Activated CD4-positive, alpha-beta T cell treated with anti-CD3 and anti-CD28 coated beads, Interleukin-2, Interleukin-6, amounts not matched to agents 100 ng/mL and 50 ng/mL, durations not matched to agents 16 hours and 8 hours (primary cell): ENCODE data around the gene NPAS1.

Experiments
- DNase-seq: peaks from one replicate; pipeline ENCODE4 v3.0.0-alpha.2; 2020

NPAS1 gene, protein sequence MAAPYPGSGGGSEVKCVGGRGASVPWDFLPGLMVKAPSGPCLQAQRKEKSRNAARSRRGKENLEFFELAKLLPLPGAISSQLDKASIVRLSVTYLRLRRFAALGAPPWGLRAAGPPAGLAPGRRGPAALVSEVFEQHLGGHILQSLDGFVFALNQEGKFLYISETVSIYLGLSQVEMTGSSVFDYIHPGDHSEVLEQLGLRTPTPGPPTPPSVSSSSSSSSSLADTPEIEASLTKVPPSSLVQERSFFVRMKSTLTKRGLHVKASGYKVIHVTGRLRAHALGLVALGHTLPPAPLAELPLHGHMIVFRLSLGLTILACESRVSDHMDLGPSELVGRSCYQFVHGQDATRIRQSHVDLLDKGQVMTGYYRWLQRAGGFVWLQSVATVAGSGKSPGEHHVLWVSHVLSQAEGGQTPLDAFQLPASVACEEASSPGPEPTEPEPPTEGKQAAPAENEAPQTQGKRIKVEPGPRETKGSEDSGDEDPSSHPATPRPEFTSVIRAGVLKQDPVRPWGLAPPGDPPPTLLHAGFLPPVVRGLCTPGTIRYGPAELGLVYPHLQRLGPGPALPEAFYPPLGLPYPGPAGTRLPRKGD

DNA sequence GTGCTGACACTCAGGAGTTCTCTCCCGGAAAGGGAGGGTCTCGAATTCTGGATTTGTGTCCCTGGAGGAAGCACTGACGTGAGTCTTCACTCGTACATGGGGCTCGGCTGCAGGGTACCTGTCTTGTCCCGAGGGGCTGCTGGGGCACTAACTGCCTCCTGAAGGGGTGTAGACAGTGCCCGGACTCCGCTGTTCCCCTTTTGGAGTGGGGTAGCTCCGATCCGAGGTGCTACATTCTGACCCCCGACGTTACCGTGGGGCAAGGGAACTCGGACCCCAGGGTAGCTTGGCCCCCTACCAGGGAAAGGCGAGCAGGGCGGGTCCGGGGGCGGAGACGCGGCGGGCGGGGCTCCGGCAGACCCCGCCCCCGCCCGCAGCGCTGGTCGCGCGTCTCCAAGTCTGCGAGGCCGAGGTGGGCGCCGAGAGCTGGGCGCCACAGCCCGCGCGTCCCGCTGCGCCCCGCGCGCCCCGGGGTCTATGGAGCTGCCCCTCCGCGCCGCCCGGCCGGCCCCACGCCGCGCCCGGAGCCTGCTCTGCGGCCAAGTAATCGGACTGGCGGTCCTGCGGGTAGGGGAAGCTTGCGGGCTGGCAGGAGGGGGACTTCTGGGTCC, at the start of gene NPAS1:
NPAS1 (plus strand) TSS at position 407 of the 611 bp plus-strand sequence. CDS start 1,211 bp downstream, outside the sequence.
- no peak for DNase-seq

DNA sequence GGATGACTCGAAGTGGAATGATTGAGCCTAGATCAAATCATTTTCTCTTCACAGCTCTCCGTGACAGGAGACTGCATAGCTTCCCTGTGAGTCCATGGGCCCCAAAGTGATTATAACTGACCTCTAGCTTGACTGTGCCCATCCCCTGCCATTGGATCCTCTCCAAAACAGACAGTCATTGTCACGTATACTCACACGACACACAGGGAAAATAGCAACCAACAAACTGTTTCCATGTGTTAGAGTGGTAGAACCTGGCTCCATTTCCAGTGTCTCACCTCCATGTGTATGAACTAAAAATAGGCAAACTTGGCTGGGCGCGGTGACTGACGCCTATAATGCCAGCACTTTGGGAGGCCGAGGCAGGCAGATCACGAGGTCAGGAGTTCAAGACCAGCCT, 48.8 kb upstream of the NPAS1 start:
- no peak for DNase-seq

DNA sequence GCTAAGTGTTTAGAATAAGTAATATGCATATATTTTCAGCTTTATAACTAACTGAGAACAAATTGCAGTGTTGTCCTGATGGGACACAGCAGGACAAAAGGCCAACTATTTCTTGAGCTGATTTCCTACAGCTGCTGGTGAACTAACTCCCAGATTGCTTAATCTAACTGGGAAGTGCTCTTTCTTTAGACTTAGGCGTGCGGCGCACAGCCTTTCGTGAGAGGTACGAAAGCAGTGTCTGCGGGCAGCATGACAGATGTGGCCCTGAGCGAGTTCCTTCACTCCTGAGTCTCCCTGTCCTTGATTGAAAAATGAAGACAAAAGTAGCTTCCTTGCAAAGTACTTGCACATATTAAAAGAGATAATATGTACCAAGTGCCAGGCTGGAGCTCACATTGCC, 47.3 kb upstream of the NPAS1 start:
- DNase-seq: no peak

DNA sequence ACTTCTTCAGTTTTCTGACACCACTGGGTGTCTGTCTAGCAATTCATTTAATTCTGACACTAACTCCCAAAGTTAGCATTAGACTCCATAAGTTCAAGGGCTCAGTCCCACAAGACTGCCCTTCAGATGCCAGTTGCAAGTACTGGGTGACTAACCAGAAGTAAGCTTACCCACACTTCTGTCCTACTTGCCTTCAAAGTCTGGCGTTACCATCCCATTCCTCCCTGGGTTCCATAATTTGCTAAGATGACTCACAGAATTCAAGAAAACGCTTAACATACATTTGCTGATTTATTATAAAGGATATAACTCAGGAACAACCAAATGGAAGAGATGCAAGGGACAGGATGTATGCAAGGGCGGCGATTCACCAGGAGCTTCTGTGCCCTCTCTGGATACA, 45.5 kb upstream of the NPAS1 start:
- no peak for DNase-seq

DNA sequence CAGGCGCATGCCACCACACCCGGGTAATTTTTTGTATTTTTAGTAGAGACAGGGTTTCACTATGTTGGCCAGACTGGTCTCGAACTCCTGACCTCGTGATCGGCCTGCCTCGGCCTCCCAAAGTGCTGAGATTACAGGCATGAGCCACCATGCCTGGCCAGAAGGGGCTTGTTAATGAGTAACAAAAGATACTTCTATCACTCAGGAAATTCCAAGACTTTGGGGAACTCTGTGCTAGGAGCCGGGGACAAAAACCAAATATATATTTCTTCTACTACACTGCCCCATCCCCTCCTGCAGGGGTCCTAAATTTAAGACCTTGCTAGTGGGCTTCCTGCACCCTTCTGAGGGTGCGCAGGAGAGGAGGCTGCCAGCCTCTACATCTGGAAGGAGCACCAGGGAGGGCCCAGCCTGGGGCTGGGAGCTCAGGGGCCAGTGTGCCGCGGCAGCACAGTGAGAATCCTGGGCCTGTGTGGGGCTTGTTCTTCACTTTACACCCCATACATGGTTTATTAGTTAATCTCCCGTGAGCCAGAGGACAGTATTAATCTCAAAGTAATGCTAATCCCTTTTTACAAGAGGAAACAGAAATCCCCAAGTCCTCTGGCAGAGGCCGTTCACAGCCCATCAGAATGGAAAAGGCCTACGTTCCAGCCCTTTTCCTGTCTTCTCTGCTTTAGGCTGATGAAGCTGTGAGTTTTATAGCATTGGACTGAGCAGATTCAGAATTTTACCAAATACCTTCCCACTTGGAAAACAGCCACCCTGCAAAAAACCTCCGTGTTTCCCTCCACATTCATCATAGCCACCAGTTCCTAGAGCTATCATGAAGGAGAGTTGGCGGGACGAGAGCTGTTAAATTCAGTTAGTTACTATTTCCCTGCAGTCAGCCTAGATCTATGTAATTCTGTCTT, 44.4 kb upstream of the NPAS1 start:
- DNase-seq: no peak

DNA sequence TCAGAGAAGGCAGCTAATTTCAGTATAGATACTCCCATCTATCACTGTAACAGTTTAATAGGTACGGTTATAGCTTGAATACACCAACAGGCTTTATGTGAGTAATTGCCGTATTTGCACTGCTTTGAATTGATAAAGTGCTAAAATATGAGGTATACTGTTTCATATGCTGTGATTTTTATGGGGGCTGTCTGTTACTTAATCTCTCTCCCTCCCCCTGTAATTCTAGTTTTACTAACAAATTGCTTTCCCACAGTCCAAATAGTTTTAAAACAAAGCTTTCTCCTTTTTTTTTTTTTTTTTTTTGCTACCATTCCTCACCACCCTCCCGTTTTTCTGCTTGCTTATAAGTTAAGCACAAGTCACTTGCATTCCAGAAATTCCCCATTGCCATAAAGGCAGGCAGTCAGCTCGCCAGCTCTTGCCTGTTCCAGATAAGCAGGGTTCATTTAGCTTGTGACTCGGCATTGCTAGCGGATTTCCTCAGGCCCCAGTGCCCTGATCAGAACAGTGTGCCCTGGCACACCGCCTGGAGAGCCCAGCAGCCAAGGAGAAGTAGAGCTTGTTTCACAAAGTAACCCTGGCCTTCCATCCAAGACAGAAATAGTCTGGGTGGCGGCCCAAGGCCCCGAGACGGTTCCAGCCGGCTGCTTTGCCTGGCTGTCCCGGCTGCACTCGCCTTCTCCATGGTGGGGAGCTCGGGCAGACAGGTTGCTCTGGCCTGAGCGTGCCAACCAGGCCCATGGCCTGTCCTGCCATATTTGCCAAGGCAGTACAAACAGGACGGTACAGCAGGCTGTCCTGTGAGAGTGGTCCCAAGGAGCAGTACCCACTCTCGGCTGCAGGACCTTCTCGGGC, 43.5 kb upstream of the NPAS1 start:
- no peak for DNase-seq

DNA sequence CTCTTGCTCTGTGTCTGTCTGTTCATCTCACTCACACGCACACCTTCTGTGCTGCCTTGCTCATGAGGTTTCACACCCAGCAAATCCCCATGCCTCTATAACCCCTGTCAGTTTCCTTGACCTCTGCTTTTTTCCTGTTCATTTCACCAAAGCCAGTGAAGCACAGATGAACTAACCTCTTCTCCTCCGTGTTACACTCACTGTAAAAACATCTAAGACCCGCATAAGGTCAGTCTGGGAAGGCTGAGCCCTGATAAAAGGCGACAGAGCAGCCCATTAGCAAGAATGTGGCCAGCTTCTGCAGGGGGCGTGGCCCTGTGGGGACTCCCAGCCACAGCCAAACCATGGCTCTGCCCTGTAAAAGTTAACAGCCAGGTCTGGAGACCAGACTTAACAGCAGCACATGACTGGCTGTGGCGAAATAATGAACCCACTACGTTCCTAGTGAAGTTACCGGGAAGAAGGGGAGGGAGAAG, 42.8 kb upstream of the NPAS1 start:
- no peak for DNase-seq

DNA sequence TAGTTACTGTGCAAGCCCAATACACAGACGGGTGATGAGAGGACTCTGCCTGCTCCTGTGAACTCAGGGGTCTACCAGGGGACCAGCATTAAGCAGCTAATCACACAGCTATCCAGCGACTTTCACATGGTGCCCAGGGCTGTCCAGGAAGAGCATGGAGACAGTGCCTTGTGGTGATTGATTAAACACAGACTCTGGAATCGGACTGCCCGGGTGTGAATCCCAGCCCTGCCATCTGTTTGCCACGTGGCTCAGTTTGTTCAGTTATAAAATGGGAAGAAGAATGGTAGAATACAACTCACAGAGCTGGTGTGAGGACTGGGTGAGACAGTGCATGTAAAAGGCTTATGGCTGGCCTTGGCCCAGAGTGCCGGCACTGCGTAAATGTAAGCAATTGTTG, 42.1 kb upstream of the NPAS1 start:
- DNase-seq: no peak

DNA sequence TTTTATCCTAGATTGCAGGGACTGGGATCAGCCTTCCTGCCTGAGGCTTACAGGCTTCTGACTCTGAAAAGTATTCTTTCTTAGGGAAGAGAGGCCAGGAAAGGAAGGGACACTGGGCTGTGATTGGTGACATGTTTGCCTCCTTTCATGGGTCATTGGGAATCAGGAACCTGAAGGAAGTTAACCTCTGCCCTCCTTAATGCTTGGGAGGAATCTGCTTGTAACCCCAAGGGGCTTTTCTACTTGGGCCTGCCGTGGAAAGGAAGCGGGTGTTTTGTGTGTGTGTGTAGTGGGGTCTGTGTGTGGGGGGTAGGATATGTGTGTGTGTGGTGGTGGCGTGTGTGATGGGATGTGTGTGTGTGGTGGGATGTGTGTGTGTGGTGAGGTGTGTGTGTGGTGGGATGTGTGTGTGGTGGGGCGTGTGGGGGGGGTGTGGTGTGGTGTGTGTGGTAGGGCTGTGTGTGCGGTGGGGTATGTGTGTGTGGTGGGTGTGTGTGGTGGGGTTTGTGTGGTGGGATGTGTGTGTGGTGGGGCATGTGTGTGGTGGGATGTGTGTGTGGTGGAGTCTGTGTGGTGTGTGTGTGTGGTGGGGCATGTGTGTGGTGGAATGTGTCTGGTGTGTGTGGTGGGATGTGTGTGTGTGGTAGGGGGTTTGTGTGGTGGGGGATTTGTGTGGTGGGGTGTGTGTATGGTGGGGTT, 41.3 kb upstream of the NPAS1 start:
- no peak for DNase-seq

DNA sequence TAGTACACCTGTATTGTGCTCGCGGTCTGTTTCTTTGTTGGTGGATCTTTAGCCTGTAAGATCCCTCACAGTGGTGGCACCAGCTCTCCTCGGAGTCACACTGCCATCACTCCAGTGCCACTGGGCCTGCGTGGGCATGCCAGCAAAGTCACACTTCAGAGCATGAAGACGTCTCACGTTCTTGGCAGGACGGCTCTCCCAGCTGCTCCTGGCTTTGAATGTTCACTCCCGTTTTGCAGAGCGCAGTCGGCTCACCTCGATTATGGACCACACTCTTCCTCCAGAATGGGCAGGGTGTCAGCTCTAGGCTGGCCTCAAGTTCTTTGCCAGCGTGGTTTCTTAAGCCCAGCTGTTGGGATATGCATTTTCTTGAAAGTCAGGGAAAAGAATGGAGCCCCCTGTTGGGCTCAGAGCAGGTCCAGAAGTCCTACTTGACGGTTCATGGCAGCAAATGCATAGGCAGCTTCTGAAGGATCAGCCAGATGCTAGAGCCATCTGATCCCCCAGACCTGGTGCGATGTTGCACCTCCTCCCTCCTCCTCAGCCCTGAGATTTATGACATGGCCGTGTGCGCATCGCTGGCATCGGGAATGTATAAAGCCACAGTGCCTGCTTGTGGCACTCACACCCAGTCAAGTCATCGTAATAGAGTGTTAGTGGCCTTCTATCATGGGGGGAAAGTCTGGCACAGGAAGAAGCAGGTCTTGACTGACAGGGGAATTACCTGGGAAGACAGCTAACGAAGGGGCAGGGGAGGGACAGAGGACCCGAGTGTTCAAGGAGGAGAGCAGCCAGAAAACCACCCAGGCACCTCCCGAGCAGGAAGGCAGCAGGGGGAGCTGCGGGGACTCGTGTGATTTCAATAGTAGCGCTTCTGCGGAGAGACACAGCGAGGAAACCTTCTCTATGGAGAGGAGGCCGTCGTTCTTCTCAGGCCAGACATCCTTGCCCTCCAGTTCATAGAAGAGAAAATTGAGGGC, 40.2 kb upstream of the NPAS1 start:
- DNase-seq: no peak

DNA sequence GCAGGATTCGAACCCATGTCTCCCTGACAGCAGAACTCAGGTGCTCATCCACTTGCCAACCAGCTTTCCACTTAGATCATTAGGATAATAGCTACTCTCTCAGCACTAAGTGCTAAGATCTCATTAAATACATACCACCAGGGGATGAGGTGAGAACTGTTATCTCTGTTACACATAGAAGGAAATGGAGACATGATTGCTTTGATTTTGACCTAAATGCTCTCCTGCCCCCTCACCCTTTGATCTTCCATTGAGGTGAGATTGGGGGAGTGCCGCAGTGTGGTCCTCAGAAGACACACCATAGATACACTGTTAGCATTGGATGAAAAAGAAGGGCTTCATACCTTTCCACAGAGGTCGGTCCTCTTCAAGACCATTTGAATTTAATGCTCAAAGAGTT, 38.9 kb upstream of the NPAS1 start:
- no peak for DNase-seq

DNA sequence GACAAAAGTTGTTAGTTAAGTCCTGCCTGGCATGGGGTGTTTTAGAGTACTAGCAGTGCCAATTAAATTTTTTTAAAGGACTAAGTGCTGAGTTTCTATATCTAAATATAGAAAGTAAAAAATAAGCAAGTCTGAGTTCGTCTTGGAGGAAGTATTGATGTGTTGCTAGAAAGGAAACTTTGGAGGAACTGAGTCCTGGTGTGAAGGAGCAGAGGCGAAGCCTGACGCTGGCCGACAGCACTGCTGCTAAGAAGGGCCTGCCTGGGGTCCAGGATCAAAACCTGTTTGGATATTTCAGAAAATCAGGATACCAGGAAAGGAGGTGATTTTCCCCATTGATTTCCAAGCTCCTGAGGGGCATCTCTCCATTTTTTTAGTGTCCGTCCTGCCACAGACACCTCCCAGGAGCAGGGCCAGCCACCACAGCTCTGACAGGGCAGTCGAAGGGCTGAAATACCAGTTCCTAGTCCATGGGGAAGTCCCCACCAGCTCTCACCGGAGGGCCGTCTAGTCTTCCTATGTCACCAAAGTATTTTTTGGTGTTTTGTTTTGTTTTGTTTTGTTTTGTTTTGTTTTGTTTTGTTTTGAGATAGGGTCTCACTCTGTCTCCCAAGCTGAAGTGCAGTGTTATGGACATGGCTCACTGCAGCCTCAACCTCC, 38.2 kb upstream of the NPAS1 start:
- no peak for DNase-seq

DNA sequence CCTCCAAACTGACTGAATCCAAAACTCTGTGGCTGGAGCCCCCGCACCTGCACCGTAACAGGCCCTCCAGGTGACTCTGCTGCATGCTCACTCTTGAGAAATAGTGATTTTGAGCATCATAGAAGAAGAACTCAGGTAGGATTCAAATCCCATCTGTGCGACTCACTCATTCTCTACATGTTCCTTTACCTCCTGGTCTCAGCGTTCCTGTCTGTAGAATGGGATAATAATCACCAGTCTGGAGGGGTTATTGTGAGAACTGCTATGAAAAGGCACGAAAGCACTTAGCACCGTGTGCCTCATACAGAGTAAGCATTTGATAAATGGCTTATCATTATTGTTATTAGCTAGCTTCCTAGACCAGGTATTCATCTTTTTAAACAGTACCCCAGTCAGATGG, 36.5 kb upstream of the NPAS1 start:
- DNase-seq: no peak

DNA sequence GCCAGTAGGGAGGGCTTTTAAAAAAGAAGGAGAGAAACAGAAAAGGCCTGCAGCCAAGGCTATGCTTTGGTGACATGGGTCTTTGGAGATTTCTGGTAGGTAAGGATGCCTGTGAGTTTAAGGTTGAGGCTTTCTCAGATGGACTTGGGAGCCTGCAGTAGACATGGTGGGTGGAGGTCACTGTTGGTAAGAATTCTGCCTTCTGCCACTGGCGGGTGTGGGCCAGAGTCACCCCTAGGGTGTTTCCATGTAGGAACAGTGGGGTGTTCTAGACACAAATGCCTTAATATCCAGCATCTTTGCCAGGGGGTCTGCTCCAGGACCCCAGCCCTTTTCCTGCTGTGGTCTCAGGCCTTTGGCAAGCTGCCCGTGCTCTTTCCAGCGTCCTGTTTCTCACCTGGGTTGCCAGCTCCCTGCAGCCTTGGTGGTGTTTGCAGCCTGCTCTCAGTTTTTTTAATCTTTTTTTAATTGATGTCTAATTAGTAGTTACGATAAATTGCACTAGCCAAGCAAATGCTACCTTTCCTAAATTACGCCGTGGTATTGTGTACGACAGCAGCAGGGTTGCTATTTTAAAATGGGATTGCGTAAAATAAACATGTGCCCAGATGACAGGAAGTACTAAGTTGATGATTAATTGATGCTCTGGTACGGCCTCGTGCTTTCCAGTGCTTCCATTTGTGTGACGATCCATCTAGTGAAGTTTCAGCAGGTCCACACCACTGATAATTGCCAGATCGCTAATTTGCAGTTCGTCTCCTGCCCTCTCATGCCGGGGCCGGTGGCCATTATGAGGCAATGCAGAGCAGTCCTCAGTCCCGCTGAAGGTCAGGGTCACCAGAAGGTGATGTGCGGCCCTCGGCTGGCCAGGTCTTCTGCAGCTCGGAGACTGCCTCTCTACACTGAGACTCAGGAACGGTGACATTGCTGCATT, 35.3 kb upstream of the NPAS1 start:
- DNase-seq: no peak

DNA sequence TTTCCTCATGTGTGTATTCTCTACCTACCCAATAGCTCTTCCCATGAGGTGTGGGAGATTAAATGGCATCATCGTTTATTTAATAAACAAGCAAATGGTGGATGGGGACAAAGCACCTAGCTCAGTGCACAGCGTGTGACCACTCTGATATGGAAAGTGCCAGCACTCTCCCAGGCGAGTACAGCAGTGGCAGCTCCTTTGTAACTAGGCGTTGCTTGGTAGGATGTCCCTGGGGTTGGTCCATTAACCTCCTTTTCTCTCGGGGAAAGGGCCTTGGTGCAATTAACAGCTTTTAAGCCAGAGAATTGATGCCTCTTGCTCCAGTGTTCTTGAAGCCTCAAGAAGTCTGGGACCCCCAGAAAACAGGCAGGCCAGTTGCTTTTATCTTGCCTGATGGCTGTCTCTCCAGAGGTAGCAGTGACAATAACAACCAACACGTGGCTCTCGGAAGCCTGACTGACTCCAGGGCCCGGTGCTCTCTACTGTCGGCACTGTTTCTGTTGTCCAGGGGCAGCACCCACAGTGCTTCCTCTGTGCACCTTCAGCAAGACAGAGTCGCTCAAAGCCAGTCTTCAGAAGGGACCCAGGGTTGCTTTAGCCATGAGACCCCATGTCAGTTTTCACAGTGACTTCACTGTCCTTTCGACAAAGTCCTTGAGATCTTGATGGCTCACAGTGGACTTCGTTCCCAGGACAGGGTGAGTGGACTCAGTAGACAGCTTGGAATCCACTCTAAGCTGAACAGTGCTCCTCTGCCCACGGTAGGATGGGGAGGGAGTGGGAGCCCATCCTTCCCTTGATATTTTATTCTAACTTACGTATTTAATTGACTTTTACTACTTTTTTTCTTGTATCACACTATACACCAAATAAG, 33.9 kb upstream of the NPAS1 start:
- no peak for DNase-seq

DNA sequence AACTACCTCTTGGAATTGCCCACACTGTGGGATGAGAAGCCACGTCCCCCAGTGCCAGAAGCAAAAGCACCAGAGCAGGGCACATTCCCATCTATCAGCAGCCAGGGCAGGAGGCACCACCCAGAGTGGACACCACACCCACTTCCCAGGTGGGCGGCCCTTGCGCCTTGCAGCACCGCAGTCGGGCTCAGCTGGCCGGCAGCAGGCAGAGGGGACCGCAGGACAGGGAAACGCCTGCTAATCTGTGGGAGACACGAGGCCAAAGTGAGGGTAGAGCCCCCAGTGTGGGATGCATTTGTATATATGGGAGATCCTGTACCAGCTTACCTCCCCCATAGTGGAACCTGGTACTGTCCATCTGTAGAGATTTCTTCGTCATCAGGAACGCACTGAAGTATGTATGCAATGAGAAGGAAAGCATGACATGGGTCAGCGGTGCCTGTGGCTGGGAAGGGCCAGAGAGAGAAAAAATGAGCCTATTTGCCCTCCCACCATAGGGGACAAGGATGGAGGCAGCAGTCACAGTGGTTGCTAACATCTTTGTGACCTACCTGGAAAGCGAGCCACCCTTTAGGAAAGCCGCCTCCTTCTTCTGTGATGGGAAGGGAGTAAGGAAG, 30.9 kb upstream of the NPAS1 start:
- DNase-seq: no peak
